Measurements from ENCODE around the gene ANKRD40CL.

Gene ANKRD40CL

DNA sequence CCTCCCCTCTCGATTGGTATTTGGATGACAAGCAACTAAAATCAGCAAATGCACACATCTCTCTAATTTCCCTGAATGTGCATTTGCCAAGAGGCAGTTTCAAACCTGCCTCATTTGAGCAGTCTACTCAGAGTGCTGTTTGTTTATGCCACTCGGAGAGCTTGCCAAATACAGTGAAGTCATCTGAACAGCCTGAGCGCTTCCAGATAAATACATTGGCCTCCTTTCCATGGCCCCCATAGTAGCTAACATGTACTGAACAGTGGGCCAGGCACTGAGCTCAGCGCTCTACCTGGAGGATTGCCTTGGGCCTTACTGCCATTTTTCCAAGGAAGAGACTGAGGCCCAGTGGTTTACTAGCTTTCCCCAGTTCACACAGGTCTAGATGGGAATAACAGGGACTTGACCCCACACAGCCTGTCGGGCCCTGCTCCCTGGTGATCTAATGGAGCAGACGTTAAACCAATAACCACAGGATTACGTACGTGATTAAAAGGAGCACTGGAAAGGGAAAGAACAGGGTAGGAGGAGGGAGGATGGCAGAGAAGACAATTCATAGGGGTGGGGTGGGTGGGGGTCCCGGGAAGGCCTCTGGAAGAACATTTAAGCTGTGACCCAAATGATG, 18.7 kb upstream of the ANKRD40CL start:
- no peak for DNase-seq

DNA sequence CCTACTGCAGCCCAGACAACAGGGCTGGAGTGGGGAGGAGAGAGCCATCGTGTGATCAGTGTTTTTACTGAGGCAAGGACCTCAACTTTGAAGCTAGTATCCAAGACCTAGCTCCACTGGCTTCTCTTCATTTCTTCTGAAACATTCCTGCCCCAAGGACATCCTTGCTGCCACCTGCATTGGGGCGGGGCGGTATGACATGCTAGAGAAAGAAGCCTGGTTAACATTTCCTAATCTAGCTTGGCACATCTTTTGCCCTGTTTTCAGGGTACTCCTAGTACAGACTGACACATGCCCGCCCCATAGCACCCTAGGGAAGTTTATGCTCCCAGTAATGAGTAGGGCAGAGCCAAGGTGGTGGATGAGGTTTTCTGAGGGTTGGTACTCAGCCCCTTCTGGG, 17.8 kb upstream of the ANKRD40CL start:
- DNase-seq: no peak

DNA sequence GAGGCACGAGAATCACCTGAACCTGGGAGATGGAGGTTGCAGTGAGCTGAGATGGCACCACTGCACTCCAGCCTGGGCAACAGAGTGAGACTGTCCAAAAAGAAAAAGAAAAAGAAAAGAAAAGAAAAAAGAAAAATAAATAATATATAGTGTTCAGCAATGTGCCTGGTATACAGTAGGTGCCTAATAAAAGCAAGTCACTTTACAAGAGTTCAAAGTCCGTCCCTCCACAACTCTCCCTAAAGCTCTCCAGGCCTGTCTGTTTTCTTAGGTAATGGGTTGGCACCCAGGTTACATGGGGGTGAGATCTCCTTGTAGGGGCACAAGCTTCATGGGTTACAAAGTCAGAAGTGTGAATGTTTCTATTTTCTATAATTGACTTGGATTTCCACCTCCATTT, 16.6 kb upstream of the ANKRD40CL start:
- DNase-seq: no peak

DNA sequence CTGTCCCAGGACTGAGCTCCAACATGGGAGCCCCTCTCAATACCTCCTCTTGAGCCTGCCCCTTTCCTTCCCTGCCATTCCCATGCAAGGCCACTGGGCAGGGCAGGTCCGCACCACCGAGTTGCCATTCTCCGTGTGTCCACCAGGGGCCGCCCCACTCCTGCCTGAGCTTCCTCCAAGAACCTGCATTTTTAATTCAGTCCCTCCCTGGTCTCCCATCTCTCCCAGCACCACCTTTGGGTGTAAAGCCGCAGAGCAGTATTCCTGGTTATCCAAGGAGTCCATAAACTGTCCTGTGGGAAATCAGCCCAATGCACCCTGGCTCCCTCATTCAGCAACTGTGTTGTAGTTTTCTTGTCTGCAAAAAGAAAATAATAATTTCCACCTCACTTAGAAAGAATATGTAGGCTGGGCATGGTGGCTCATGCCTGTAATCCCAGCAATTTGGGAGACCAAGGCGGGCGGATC, 15.9 kb upstream of the ANKRD40CL start:
- DNase-seq: peak; percentile 82

DNA sequence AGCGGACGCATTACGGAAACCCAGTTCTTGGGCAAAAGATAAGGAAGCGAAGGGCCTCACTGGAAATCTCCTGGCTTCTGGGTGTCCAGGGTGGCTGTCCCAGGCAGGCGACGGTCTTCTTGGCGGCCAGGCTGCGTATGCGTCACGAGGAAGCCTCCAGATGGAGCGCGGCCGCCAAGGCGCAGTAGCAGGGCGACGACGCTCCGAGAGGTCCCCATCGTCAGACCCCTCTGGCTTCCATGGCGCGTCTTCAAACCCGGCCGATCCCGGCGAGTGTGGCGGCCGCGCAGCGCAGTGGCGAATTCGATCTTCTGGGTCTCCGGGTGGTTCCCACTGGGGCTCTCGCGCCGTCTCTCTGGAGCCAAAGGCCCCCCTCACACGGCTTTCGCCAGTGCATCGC, 13.8 kb upstream of the ANKRD40CL start:
- no peak for DNase-seq

DNA sequence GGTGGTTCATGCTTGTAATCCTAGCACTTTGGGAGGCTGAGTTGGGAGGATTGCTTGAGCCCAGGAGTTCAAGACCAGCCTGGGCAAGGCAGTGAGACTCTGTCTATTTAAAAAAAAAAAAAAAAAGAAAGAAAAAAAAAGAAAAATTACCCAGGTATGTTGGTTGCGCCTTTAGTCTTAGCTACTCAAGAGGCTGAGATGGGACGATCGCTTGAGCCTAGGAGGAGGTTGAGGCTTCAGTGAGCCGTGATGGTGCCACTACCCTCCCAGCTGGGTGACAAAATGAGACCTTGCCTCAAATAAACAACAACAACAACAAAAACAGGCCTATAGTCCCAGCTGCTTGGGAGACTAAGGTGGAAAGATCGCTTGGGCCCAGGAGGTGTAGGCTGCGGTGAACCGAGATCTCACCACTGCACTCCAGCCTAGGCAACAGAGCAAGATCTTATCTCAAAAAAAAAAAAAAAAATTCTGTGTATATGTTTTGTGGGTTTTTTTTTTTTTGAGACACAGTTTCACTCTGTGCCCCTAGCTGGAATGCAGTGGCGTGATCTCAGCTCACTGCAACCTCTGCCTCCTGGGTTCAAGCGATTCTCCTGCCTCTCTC, 12.5 kb upstream of the ANKRD40CL start:
- DNase-seq: peak; percentile 63 to 73

DNA sequence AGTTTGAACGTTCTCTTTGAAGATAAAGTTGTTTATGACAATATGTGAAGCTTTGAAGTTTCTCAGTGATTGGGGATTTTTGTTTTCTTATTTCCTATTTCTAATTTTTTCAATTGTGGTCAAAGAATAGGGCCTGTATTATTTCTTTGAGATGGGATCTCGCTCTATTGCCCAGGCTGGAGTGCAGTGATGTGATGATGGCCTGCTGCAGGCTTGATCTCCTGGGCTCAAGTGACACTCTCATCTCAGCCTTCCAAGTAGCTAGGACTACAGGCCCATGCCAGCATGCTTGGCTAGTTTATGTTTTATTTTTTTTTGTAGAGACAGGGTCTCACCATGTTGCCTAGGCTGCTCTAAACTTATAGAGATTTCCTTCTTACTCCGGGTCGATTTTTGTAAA, 11.7 kb upstream of the ANKRD40CL start:
- no peak for DNase-seq

DNA sequence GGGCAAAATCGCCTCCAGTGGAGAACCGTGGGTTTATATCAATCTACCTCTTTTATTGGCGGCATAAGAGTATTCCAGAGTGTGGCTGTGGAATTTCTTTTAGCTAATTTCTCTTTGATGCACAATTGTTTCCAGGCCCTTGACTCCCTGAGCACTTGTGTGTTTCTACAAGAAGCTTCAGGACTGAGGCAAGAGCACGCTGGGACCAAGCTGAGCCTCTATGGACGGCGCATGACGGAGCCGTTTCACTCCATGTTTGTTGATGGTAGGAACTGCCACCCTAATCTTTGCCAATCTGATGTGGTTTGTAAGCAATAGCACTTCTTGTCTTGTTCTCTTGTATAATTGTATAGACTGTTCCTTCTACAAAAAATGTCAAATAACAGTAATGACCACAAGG, 11.2 kb upstream of the ANKRD40CL start:
- no peak for DNase-seq

DNA sequence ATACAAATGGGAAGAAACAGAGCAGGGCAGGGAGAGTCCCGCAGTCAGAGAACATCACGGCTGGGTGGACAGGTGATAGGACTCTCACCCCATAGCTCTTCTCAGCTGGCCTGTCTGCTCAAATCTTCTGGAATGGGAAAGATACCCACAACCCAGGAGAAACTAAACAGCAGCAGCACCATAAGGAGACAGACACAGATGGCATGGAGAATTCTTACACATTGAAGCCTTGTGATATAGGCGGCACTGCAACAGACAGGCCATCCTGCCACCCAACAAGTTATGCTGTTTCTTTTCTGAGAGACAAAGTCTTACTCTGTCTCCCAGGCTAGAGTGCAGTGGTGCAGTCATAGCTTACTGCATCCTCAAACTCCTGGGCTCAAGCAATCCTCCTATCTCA, 8.6 kb upstream of the ANKRD40CL start:
- no peak for DNase-seq

DNA sequence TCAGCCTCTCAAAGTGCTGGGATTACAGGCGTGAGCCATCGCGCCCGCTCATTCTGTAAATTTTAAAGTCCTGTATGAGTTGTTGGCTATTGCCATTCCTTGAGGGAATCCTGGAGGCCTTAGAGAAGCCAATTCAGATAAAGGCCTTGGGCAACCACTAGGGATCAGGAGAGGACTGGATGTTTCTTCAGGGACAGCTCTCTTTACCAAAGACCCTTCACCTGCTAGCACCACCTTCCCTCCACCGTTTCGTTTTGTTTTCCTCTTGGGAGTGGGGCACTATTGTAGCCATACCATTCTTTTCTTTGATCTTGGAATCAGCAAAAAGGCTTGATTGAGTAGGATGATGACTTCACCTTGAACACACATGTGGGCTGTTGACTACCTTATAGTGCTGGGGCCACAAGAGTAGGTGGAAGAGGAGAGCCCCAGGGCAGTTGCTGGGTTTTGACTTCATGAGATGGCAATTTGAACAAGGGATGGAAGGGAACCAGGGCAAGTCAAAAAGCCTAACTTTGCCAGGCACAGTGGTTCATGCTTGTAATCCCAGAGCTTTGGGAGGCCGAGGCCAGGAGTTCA, 7.0 kb upstream of the ANKRD40CL start:
- no peak for DNase-seq

DNA sequence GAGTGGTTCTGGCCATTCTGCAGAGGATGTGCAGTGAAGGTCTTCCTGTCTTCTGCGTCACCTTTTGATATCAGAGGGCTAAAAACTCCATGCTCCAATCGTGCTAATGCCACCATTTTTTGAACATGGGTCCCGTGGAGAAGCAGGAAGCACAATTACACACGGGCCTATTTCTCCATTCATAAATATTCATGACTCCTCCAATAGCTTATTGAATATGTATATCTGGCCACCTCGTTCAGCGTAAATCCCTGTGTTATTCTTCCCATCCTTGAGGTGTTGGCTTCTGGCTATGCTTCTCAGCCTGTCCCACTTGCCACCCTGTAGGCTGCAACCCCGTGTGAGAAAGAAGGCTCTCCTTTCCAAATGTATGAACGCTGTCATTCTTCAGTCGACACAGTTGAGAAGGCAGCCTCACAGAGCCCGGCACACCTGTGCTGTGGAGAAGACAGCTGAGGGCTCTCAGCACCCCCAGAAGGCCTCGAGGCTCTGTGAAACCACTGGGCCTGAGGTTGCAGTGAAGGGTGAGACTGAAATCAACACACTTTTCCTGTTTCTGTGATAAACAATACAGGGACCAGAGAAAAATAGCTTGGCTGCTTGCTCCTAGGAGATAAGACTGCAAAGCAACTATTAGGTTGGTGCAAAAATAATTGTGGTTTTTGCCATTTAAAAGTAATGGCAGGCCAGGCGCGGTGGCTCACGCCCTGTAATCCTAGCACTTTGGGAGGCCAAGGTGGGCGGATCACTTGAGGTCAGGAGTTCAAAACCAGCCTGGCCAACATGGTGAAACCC, 4.9 kb upstream of the ANKRD40CL start:
- peak in 1 of 2 donors; percentile 11 for DNase-seq

DNA sequence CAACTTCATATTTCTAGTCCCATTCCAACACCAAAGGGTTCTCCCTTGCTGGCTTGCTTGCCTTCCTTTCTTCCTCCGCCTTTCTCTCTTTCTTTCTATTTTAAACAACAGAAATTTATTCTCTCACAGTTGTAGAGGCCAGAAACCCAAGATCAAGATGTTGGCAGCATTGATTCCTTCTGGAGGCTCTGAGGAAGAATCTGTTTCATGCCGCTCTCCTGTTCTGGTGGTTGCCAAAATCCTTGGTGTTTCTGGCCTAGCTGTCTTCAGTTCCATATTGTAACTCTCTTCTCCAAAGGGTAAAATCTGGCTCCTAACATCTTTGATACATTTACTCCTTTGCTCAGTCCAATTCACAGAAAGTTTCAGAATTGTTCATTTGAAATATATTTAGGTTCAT, 3.0 kb upstream of the ANKRD40CL start:
- DNase-seq: no peak

DNA sequence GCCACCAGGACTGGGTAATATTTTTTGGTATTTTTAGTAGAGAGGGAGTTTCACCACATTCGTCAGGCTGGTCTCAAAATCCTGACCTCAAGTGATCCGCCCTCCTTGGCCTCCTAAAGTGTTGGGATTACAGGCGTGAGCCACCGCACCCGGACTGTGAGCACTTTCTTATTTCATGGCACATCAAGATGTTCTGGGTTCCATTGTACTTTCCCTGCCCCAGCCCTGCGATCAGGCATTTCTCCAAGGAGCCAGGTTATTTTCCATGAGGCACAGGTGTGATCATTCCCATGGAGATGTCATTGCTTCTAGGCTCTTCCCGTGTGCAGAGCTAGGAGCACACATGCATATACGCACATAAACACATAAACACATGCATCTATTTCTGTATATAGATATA, 2.6 kb upstream of the ANKRD40CL start:
- DNase-seq: no peak

DNA sequence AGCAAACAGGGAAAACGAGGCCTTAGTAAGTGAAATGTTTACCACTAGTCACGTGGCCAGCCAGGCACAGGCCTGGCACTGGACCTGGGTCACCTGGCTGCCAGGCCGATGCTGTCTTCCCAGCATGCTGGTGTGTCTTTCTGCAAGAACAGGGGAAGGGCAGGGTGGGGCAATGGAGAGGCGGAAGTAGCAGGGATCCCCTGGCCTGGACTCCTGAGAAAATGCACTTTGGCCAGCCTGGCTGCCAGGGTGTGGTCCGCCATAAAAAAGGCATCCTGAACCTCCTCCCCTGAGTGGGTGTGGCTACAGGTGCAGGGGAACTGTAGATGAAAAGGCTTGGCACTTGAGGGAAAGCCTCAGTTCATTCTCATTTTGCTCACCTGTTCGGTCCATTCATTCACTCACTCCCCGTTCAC, 1.0 kb upstream of the ANKRD40CL start:
- DNase-seq: no peak

DNA sequence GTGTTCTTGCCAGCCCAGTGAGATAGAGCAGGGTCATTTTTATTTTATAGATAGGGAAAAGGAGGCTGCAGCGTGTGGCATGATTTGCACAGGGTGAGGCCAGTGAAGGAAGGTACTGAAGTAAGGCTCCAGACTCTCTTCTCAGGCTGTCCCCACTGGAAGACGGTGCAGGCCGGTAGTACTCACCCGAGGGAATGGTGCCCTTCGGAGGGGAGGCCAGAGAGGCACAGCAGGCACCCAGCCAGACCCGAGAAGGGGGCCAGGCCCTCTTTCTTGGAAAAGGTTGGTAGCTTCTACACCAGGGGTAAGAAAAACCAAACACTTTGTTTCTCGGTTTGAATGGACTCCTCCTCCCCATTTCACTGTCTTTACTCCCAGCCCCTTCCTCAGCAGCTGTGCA, 288 bp downstream of the ANKRD40CL start:
- no peak for DNase-seq

DNA sequence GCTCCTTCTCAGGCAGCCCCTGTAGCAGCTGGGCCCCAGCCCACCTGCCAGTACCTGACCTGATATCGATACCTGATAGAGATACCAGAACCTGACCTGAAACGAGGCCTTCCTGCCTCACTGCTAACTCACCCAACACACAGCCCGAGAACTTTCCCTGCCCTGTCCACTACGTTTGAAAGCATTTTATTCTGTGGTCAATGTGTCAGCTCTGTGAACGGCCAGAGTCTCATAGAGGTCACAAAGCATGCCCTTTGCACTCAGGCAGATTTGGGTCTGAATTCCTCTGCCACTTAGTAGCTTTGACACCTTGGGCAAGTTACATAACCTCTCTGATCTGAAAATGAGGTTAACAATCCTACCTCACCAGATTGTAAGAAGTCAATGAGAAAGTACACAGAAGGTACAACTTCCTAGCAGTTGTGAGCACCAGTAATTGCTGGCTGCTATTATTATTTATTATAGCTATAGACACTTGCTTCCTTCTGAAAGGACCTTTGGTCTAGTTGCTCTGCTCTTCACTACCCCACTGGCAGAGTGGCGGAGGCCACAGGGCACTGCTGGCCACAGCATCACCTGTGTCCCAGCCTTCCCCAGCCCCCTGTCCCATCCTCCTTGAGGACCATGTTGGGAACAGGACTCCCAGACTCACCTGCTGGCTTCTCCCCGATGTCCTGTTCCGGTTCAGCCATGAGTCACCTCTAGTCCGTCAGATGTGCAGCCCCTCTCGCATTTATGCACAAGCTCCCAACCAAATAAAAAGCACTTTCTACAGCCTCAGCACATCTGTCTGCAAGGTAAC, 895 bp downstream of the ANKRD40CL start:
- no peak for DNase-seq

DNA sequence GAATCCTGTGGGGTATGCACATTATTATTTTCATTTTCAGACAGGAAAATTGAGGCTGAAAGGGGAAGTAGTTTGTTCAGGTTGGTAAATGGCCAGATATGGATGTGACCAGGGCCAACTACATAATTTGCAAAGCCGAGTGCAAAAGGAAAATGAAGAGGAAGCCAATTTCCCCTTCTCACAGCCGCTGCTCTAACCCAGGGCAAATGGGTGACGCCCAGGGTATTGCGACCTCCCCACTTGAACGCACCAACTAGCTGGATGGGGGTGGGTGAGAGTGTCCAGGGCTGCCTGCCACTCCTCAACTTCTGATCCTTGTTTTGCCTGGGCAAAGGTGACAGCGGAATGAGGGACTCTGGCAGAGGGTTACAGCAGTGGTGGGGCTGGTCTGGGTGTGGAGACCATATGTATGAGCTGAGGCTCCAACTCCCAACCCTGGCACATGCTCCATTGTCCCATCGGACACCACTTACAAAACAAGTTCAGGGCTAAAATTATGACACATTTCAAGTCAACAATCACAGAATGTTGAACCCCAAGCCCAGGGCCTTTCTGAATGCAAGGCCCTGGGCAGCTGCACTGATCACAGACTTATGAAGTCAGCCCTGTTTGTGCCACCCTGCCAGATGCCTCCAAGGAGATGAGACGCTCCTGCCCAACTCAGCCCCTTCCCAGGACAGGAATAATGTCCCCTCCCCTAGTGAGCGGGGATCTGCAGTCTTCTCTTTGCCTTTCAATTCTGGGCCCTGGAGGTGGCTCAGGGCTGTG, 1.7 kb downstream of the ANKRD40CL start:
- peak in 1 of 2 donors; percentile 19 for DNase-seq

DNA sequence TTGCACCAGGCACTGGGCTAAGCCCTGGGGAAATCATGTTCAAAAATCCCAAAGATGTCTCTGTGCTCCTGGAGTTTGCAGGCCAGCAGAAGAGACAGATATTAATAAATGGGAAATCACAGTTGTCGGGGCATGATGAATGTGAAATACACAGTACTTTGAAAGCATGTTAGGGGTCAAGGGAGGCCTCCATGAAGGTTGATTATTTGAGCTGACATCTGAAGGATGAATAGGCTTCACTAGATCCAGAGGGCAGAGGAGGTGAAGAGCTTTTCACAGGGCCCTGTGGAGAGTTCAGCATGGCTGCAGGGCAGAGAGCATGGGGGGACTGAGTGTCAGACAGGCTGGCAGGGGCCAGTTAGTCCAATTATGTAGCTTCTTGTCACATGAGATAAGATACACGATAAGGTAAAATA, 2.6 kb downstream of the ANKRD40CL start:
- no peak for DNase-seq

DNA sequence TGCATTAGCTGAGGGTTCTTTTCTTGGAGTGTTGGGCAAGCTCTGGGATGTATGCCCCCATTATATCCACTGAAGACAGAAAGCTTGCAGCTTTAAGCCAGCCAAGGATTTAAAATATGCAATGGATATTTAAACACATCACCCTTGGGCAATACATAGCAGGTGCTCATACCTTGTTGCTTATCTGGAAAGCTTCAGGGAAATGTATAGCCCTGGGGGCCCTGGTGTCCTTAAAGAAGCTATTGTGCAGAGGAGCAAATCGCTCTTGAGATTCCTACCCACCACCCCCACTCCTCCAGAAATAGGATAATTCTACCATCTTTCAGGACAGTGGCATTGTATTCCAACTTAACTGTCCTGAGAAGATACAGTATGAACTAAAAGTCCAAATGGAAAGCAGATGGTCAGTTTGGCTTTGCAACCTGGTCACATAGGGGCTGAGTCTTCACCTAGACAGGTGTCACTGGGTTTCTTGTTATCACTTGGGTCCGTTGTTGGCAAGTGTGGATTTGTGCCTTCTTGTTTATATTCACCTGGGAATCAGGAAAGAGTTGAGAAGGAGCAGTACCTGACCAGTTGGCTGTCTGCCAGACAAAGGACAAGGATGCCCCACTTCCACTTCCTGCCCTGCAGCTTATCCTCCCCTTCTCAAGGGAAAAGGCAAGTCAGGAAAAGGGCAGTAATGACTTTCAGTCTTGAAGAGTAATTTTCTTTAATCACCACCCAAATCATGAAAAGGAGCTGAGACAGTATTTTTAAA, 3.4 kb downstream of the ANKRD40CL start:
- DNase-seq: no peak

DNA sequence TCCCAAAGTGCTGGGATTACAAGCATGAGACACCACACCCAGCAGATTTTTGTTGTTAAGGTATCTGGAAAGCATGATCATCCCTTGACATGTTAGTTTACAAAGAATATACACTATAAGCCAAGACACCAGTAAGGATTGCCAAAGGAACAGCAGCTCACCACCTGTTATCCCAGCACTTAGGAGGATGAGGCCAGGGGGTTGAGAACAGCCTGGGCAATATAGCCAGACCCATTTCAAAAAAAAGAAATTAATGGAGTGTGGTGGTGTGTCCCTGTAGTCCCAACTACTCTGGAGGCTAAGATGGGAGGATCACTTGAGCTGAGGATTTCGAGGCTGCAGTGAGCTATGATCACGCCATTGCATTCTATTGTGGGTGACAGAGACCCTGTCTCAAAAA, 5.1 kb downstream of the ANKRD40CL start:
- no peak for DNase-seq

DNA sequence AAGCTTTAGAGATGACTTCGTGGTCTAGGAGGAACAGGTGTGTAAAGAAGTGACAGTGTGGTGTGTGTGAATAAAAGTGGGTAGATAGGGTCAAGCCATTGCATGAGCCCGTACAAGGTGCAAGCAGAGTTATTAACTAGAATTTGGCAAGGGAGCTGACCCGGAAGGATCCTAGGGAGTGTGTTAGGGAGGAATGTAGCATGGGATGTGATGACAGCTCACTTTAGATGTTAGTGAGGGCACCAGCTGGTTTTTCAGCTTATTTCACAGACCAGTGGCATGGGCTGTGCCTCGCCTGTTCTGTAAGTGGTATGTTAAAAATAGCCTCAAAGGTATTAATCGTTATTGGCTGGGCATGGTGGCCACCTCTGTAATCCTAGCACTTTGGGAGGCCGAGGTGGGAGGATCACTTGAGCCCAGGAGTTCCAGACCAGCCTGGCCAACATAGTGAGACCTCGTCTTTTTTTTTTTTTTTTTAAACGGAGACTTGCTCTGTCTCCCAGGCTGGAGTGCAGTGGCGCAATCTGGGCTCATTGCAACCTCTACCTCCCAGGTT, 8.3 kb downstream of the ANKRD40CL start:
- DNase-seq: no peak
